Activated CD8-positive, alpha-beta T cell treated with anti-CD3 and anti-CD28 coated beads for 36 hours (primary cell): ENCODE measurements around the gene PELI3. TPM values are rescaled to one million over a fixed set of nuclear protein-coding genes. Genes with fewer than 3 reads are reported as not detected.

Experiments used
- ATAC-seq: fragments of 200-7000 bp; cut with Tn5 transposase; one replicate; pipeline ENCODE4 v1.10.0; 2021; ENCODE audit warnings: mild to moderate bottlenecking, moderate library complexity
- CTCF ChIA-PET: fragments of 350-600 bp; sonication (Branson Sonifier 250); formaldehyde crosslinking; loops from one replicate; lab custom pipeline; 2021; ENCODE audit warnings: antibody characterized with exemption; lab: Charles Lee
- POLR2A ChIA-PET: fragments of 350-600 bp; sonication (Branson Sonifier 250); formaldehyde crosslinking; loops from one replicate; lab custom pipeline; 2021; ENCODE audit warnings: antibody characterized with exemption; lab: Charles Lee
- DNase-seq: peaks from one replicate; pipeline ENCODE4 v3.0.0-alpha.2; 2020
- H3K27ac Mint-ChIP-seq: one replicate; pipeline ENCODE4 v1.8.0; 2021; ENCODE audit warnings: mild to moderate bottlenecking, mixed read lengths
- H3K27me3 Mint-ChIP-seq: one replicate; pipeline ENCODE4 v1.8.0; 2021; ENCODE audit warnings: mixed read lengths
- H3K36me3 Mint-ChIP-seq: one replicate; pipeline ENCODE4 v1.8.0; 2021; ENCODE audit warnings: low read depth, mixed read lengths
- H3K4me1 Mint-ChIP-seq: one replicate; pipeline ENCODE4 v1.8.0; 2021; ENCODE audit warnings: low read depth, mixed read lengths
- H3K4me3 Mint-ChIP-seq: one replicate; pipeline ENCODE4 v1.8.0; 2021; ENCODE audit warnings: mild to moderate bottlenecking, moderate library complexity, mixed read lengths
- H3K9me3 Mint-ChIP-seq: one replicate; pipeline ENCODE4 v1.8.0; 2021; ENCODE audit warnings: mixed read lengths
- CTCF ChIP-seq: fragments of 200-600 bp; IDR thresholded peaks from one replicate; pipeline ENCODE4 v1.8.0; 2022; ENCODE audit warnings: antibody characterized with exemption, mild to moderate bottlenecking
- intact Hi-C: fragments of 100-400 bp; cut with micrococcal nuclease; formaldehyde crosslinking; loops from one replicate; pipeline ENCODE4 v1.10.0; 2022
- total RNA-seq, 2 experiments: library from RNA; stranded (reverse); gene quantifications; one replicate each; pipeline ENCODE4 v1.2.3, GENCODE V29; 2021

PELI3 gene
- total RNA-seq, 2 experiments from 2014 or later: 6.7 to 10.5 TPM

DNA sequence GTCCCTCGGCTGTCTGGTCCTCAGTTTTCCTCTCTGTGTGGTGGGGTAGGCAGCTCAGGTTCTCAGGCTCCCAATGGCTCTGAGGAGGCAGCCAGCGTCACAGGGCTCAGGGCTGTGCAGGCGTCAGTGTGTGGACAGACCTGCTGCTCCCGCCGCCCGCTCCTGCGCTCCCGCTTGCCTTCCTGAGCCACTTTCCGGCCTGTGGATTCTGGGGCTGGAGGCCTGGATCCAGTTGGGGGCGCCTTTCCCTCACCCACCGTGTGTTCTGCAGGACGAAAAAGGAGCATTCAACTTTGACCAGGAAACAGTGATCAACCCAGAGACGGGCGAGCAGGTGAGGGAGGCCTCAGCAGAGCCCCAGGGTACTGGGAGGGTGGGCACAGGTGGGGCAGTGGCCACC lies 28.2 kb downstream of the PELI3 start:
- intact Hi-C loops: no loop called here
- H3K27ac Mint-ChIP-seq: no peak overlapping the region
- CTCF ChIA-PET: interaction anchor here (0.9 to 1.1 kb wide), 2 partner anchors 88 to 99 kb away, joined by 3 read pairs; no protein-coding TSS in a partner anchor
- DNase-seq (no peak), ATAC-seq (no peak)
- POLR2A ChIA-PET: no interaction called here
- TF ChIP-seq CTCF: no peak
- no peak overlapping the region for H3K4me3 Mint-ChIP-seq
- H3K36me3 Mint-ChIP-seq: peaks cover 23% of the 10 kb centered on the region
- no peaks in the 10 kb centered on the region for H3K9me3 Mint-ChIP-seq
- H3K4me1 Mint-ChIP-seq: no peaks in the 10 kb centered on the region
- no peaks in the 10 kb centered on the region for H3K27me3 Mint-ChIP-seq

- peak; percentile 37 for ATAC-seq
- peak; percentile 47 for DNase-seq
- peaks cover 23% of the 10 kb centered on the region for H3K36me3 Mint-ChIP-seq
These were observed 28.7 kb downstream of the PELI3 start for GRCh38 chr11:66495401-66495854.

GRCh38 chr11:66497206-66497605 lies 30.5 kb downstream of the PELI3 start:
- ATAC-seq (no peak), DNase-seq (no peak)
- H3K27me3 Mint-ChIP-seq: no peaks in the 10 kb centered on the region
- ChIA-PET POLR2A (no interaction called here), CTCF (no interaction called here)
- no peak for TF ChIP-seq CTCF
- H3K4me1 Mint-ChIP-seq: no peaks in the 10 kb centered on the region
- intact Hi-C loops: no loop called here
- H3K4me3 Mint-ChIP-seq: no peak overlapping the region
- peaks cover 21% of the 10 kb centered on the region for H3K36me3 Mint-ChIP-seq
- no peak overlapping the region for H3K27ac Mint-ChIP-seq
- H3K9me3 Mint-ChIP-seq: no peaks in the 10 kb centered on the region

More at GRCh38 chr11:66495401-66495854, 28.7 kb downstream of the PELI3 start:
- H3K9me3 Mint-ChIP-seq: no peaks in the 10 kb centered on the region
- no peak overlapping the region for H3K27ac Mint-ChIP-seq
- peak; percentile 42 for TF ChIP-seq CTCF
- H3K27me3 Mint-ChIP-seq: no peaks in the 10 kb centered on the region
- ChIA-PET CTCF (interaction anchor here (0.9 to 1.1 kb wide), 2 partner anchors 88 to 99 kb away, joined by 3 read pairs; no protein-coding TSS in a partner anchor), POLR2A (no interaction called here)
- H3K4me3 Mint-ChIP-seq: no peak overlapping the region
- no peaks in the 10 kb centered on the region for H3K4me1 Mint-ChIP-seq
- intact Hi-C loops: no loop called here

DNA sequence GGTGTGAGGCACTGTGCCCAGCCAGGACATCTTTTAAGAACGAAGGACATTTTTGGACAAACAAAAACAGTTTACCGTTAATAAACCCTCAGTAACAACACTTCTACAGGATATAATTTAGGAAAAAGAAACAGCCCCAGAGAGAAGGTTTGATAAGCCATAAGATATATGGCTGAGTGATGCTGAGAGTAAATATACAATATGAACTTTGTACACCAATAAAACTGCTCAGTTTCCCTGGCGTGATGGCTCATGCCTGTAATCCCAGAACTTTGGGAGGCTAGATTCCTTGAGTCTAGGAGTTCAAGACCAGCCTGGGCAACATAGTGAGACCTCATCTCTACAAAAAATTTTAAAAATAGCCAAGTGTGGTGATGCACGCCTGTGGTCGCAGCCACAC lies 31.8 kb downstream of the PELI3 start:
- TF ChIP-seq CTCF: no peak
- DNase-seq (no peak), ATAC-seq (no peak)
- CTCF ChIA-PET: no interaction called here
- no peak overlapping the region for H3K27ac Mint-ChIP-seq
- H3K27me3 Mint-ChIP-seq: no peaks in the 10 kb centered on the region
- H3K4me1 Mint-ChIP-seq: no peaks in the 10 kb centered on the region
- POLR2A ChIA-PET: no interaction called here
- H3K36me3 Mint-ChIP-seq: peaks cover 16% of the 10 kb centered on the region
- H3K4me3 Mint-ChIP-seq: no peak overlapping the region
- no peaks in the 10 kb centered on the region for H3K9me3 Mint-ChIP-seq
- intact Hi-C loops: no loop called here

DNA sequence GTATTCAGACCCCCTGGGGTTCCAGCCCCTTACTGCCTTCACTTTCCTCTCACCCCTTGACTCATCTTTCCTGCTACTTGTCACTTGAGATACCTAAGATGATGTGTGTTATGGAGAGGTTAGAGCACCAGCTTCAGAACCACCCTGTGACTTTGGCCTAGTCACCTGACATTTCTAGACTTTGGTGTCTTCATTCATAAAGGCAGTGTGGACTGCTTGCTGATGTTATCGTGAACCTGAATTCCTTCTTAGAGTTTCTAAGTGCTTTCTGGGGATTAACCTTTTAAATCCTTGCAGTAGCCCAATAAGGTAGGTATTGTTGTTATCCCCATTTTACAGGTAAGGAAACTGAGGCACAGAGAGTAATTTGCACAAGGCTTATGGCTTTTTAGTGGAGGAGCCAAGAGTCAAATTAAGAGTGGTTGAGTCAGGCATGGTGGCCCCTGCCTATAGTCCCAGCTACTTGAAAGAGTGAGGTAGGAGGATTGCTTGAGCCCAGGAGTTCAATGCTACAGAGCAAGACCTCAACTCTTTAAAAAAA lies 38.6 kb downstream of the PELI3 start:
- DNase-seq (no peak), ATAC-seq (no peak)
- Mint-ChIP-seq H3K27ac (no peak overlapping the region), H3K27me3 (no peaks in the 10 kb centered on the region), H3K4me3 (no peak overlapping the region), H3K4me1 (peaks cover 3% of the 10 kb centered on the region), H3K36me3 (peaks cover 9% of the 10 kb centered on the region), H3K9me3 (no peaks in the 10 kb centered on the region)
- CTCF ChIA-PET: interaction anchor here (1.9 kb wide), 1 partner anchor 14 kb away, joined by 5 read pairs; no protein-coding TSS in a partner anchor
- no peak for TF ChIP-seq CTCF
- intact Hi-C loops: no loop called here
- POLR2A ChIA-PET: no interaction called here
